Testis (tissue), 2 donors: Measurements from ENCODE around the gene LKAAEAR1.

Source experiments
- CTCF ChIP-seq, 3 experiments: fragments of 450-650 bp in 2 of 3; fragments of 200-600 bp in 1 of 3; sonication (generic) in 1 of 3; IDR thresholded peaks; one replicate each; pipeline ENCODE4 v1.5.1; 2016 to 2019; ENCODE audit warnings: antibody characterized with exemption in 3 of 3, mild to moderate bottlenecking in 2 of 3, moderate library complexity in 1 of 3
- POLR2A ChIP-seq: fragments of 450-650 bp; IDR thresholded peaks from one replicate; pipeline ENCODE4 v1.6.1; 2017; ENCODE audit warnings: antibody characterized with exemption, mild to moderate bottlenecking, moderate library complexity

- no peak for TF ChIP-seq POLR2A
- TF ChIP-seq CTCF (IDR thresholded peaks at IDR 0.05) = no peak
Measured at GRCh38 chr20:64095455-64095854, 11.3 kb upstream of the LKAAEAR1 start.
